ENCODE data around the gene AP2B1.

The AP2B1 gene

DNA sequence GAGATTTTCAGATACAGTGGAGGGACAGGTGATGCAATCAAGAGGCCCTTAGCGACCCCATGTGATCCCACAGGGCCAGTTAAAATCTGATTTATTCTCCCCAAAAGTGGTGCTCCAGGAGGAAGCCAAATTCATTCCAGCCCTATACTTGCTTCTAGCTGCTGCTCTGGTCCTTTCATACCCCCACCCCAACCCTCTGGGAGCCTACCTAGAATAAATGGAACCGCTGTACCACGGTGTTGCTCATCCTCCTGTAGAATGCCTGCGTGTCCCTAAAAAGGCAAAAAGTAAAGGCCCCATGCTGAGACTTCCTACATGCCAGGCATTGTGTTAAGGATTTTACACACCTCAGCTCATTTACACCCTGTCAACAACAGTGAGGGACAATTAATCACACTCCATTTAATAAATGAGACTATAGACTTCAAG lies 142.3 kb downstream of the AP2B1 start:
- no peak for DNase-seq (ENCODE audit: low read depth)

DNA sequence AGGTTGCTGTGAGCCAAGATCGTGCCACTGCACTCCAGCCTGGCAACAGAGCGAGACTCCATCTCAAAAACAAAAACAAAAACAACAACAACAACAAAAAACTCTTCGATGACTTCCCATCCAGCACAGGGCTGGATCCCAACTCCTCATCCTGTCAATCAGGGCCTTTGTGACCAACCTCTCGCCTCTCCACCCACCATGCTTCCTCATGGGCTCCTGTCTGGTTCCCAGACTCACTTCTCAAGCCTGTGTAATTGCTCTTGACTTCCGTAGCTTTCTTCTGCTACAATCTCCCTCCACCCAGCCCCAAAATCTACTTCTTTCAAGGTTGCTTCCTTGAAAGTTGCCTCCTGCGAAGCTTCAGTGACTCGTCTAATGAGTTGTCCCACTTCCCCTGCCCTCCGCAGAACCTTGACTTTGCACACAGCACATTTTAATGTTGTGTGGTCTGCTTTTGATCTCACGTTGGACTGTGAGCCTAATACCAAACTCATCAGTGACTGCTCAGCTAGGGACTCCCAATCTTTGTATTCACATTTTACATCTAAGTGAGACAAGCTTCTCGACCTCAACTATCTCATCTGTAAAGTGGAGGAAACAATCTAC lies 143.4 kb downstream of the AP2B1 start:
- DNase-seq (ENCODE audit: low read depth): peak; percentile 43

DNA sequence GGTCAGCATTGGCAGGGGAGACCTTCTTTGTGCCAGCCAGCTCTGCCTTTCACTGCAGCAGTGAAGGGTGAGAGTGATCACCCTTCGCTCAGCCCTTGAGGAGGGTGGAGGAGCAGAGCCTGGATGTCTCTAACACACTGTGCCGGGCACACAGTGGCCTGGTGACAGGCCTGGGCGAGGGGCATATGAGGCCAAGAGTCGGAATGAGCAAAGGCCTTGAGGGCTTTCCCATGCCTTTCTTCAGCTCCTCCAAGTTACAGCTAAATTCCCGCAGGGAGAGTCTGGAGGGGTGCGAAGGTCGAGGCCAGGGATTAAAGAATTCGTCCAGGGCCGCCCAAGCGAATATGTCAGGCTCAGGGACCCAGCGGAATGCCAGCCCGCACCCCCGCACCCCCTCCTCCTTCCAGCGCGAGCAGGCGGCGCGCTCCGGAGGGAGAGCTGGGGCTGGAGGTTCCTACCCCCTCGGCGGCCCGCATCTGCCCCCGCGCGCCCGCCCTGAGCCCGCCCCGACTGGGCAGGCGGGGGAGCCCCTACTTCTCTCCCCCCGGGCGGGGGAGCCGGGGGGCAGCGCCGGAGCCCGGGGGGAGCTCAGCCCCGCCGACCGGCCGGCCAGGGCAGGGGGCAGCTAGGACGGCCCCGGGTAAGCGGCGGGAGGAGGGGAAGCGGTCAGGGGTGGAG lies 144.3 kb downstream of the AP2B1 start, which contains the start of gene RASL10B:
Gene RASL10B (plus strand): TSS at position 401 of the 678 bp plus-strand sequence. CDS start 3,546 bp downstream, outside the sequence.
- DNase-seq (ENCODE audit: low read depth): peak; percentile 62

DNA sequence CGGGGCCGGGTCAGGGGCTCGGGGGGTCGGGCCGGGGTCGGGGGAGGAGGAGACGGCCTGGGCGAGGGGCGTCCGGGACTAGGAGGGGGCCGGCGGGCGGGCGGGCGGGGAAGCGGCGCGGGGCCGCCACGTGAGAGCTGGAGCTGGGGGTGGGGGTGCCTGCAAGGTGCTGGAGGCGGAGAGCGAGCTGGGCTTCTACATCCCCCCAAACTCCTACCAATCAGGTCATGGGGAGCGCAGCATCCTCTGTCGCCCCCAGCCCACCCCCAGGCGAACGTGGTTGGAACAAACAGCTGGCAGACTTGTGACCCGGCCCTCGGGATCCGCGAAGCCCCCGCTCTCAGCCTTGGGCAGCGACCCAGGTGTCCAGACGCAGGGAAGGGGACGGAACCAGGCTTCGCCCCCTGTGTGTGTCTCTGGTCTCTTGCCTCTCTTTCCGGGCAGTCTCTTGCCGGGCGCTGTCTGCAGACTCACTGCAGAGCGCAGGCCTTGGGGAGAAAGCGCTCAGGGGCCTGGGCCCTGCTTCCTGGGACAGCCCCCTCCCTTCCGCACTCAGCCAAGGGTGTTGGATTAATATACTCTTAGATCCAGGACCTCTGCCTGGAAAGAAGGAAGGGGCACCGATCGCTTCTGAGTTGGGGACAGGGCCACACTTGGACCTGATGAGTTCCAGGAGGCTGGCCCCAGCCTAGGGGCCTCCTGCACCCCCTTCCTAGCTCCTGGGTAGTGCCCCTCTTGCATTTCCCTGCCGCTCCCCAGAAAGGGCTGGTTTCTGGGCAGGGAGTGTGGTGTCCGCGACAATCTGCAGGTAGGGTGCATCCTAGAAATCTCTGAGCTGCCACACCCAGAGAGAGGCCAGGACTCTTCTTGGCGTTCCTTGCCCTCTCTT lies 145.0 kb downstream of the AP2B1 start:
- DNase-seq (ENCODE audit: low read depth): no peak

DNA sequence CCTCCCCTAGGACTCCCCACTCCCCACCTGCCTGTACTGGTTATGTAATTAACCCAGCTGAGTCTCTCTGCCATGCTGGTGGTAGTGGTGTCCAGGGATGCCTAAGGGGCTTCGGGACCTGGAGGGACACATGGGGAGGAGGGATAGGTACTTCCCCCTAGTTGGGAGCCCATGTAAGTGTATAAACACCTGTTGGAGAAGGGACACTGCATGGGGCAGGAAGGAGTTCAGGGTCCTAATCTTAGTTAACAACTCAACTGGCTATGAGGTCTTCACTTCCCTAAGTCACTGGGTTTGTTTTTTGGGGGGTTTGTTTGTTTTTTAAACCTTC lies 145.6 kb downstream of the AP2B1 start:
- DNase-seq (ENCODE audit: low read depth): no peak

DNA sequence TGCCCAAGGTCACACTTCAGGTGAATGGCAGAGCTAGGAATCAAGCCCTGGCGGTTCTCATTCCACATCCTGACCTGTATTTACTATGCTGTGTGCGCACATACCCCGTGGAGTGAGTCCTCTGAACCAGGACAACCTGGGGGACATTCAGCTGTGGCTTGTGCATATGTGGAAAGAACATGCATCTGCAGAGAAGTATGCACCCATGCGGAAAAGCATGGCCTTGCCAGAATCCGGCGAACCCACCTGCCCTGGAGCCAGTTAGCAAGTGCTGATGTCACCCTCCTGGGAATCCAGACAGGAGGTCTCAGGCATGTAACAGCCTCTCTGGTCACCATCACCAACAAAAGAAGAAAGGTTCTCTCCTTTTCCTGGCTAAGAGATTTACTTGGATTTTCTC lies 146.2 kb downstream of the AP2B1 start:
- no peak for DNase-seq (ENCODE audit: low read depth)

DNA sequence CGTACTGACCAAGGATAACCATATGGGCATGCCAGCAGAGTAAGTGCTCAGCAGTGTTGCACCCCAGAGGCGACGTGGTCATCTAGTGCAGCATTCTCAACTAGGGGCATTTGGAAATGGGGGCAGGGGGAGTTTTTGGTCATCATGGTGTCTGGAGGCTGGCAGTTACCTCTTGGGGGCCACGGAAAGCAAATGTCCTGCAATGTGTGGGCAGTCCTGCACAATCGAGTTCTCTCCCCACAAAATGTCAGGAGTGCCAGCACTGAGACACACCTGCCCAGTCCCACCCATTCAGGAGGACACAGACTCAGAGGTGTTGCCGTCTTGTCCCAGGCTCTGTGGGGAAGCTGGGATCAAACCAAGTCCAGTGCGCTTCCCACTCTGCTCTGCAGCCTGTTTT lies 147.3 kb downstream of the AP2B1 start:
- DNase-seq (ENCODE audit: low read depth): no peak

DNA sequence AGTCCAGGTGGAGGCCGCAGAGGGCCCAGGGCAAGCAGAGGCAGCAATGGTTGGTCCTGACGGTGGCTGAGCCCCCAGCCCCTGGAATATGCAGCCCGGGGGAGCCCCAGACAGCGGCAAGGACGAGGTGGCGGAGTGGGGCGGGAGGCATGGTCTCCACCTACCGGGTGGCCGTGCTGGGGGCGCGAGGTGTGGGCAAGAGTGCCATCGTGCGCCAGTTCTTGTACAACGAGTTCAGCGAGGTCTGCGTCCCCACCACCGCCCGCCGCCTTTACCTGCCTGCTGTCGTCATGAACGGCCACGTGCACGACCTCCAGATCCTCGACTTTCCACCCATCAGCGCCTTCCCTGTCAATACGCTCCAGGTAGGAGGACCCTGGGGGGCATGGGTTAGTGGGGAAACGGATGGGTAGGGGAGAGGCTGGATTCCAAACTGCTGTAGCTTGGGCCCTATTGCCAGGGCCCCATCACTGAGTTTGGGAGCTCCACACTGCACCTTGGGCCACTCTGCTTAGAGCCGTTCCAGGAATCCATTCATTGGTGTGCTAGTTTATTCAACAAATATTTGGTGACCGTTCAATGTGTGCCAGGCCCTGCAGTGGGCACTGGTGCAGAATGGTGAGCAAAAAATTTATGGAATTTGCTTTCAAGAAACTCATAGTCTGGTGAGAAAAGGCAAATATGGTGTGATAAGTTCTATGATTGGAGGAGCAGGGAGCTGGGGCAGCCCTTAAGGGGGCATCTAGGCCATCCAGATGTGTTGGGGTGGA lies 148.1 kb downstream of the AP2B1 start:
- DNase-seq (ENCODE audit: low read depth): no peak

DNA sequence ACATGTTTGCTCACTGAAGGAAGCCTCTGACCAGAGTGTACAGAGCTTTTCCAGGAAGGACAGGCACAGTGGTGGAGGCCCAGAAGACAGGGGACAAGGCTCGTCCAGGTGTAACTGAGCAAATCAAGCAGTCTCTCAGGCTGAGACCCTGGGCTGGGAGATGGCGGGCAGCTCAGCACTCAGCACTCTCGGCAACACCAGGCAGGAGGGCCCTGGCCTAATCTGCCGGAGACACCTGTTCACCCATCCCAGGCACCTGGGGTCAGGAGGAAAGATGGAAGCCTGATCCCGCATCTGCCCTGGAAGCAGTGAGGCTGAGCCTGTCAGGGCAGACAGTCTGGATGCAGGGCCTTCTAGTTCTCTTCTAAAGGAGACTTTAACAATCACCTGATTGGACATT lies 149.1 kb downstream of the AP2B1 start:
- no peak for DNase-seq (ENCODE audit: low read depth)

DNA sequence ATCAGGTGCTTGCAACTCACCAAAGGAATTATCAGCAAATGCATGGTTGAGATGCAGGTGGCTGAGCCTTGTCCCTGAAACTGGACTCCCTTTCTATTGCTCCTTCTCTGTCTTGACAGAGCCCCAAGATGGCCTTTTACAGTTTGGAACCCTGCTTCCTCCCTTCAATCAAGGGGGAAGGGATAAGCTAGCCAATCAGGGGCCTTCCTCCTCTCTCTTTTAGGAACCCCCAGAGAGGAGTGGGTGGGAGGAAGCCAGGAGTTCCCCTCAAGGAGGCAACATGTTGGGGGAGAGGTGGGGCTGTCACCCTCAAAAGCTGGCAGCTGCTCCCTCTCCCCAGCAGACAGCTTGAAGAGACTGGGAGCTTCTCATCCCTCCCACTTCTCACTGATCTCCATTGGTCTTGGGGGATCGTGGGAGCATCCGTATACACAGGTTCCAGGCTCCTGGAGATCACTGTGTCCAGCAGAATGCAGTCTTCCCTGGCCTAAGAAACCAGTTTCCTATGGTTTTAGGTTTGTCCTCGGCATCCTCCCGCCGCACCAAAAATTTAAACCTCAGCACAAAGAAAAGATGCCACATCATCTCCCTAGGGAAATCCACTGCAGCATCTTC lies 151.5 kb downstream of the AP2B1 start:
- DNase-seq (ENCODE audit: low read depth): no peak

DNA sequence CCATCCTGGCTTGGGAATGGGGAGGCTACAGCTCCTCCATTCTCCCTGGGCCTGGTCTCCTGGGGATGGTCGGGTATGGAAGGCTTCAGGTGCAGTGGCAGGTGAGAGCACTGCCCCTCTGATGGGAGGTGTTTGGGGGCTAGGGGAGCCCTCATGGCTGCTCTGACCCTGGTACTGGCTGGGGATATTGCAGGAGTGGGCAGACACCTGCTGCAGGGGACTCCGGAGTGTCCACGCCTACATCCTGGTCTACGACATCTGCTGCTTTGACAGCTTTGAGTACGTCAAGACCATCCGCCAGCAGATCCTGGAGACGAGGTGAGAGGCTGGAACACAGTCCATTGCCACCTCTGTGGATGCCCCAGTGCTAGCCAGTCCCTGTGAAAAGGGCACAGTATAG lies 153.1 kb downstream of the AP2B1 start:
- no peak for DNase-seq (ENCODE audit: low read depth)

DNA sequence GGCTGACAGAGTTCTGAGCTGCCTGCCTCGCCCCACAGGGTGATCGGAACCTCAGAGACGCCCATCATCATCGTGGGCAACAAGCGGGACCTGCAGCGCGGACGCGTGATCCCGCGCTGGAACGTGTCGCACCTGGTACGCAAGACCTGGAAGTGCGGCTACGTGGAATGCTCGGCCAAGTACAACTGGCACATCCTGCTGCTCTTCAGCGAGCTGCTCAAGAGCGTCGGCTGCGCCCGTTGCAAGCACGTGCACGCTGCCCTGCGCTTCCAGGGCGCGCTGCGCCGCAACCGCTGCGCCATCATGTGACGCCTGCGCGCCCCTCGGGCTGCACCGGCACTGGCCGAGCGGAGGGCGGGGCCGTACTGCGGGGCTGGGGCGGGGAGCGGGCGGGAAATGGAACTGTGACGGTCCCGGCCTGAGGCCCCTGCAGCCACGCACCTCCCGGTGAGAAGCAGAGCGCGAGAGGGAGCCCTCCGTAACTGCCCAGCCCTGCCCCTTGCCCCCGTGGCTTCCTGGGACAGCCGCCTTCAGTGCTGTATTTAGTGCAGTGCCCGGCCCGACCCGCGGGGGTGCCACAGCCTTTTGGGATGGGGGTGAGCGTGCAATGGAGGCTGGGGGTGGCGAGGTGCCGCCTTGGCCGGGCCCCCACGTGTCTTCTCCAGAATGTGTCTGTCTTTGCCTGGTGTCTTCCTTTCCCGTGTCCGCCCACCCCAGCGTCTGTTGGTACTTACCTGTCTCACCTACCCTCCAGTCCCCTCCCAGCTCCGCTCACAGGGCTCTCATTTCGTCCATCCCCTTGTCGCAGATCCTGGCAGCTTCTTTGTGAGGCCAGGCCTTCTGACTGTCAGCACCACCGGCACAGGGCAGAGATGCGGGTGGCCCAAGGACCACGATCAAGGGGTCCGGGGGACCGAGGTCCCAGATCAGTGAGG lies 154.1 kb downstream of the AP2B1 start:
- no peak for DNase-seq (ENCODE audit: low read depth)

DNA sequence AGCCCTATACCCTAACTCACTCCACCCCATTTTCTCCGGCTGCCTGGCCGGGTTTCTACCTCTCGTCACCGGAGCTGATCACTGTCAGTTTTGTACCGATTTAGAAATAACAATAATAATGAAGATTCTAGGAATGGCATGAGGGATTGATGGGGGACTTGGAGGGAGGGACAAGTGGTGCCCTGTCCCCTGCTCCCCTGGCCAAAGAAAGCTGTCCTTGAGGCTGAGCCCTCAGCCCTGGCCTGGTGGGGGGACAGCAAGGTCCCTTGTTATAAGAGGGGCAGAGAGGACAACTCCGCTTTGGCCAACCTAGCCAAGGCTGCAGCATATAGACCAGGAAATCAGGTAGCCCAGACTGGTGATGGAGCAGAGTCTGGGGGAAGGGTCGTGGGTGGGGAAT lies 155.4 kb downstream of the AP2B1 start:
- no peak for DNase-seq (ENCODE audit: low read depth)

DNA sequence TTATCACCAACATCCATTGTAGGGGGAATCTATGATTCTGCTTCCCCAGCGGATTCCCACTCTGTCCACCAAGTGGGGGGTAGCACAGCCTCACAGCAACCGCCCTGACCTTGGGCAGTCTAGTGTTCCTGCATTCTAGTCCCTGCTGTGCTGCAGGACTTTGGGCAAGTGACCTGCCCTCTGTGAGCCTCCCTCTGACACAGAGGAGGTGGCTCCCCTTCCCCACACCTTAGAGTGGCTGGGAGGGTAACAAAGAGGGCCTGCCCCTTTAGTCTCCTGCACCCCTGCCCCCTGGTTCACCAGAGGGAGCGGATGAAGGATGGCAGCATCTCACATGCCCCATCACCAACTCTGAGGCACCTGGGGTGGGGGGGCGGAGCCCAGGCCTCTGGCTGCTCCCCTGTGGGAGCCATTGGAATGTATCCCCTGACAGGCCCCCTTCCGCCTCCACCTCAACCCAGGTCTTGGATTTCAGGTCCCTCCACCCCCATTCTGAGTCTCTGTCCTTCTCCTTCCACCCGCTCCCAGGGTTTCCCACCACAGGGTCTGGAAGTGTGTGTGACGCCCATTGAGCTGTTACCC lies 155.9 kb downstream of the AP2B1 start:
- no peak for DNase-seq (ENCODE audit: low read depth)

DNA sequence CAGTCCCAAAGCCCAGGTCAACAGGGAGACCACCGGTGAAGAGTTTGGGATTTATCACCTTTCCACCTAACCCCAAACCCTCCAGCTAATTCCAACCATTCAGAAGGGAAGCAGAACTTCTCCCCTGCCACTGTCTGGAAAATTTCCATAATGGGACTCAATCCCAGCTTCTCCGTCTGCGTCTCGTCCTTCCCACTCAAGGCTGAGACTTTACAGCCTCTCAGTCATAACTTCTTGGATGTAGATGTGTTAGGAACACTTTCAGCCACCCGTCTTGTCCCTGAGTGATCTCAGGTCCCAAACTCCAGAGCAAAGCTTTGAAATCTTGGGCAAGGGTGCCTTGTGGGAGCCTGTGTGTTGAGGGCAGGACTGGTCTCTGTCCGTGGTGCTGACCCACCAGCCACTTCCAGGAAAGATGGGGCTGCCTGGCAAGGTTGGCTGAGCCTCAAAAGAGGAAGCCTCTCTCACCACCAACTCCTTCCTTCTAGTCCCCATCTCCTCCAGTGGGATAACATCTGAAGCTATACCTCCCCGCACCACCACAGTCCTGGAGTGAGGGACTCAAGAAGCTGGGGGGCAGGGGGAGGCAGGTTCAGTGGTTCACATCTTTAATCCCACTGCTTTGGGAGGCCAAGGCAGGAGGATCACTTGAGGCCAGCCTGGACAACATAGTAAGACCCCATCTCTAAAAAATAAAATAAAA lies 156.7 kb downstream of the AP2B1 start:
- peak; percentile 66 for DNase-seq (ENCODE audit: low read depth)

DNA sequence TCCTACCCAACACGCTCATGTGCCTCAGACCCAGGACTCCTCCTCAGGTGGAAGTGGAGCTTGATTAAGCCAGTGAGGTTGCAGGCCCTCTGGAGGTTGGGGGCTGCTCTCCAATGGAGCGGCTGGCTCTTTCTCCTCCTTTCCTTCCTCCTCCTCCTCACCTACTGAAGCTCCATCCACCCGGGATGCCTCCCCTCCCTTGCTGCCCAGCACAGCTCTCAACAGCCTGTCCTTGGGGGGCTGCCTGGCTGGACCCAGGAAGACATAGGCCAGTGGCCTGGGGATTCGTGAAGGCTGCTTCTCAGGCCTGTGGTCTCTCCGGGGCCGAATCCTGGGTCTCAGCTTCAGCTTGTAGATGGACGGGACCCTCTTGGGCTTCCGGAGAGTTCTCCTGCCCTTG lies 157.7 kb downstream of the AP2B1 start:
- no peak for DNase-seq (ENCODE audit: low read depth)

DNA sequence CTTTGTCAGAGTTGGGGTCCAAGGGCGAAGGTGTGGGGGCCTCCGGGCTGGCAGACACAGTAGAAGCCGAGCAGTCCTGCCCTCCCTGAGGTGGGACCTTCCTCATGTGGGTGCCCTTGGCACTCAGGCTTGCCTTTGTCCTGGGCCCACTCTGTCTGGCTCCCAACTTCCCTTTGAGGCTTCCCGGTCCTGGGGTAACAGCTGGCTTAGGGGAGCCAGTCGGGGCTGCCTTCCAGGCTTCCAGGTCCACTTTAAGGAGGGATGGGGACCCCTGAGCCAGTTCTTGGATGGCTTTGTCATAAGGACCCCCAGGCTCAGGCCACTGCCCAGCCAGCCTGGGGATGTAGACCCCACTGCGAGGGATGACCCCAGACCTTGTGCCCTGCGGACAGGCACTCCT lies 158.1 kb downstream of the AP2B1 start:
- DNase-seq (ENCODE audit: low read depth): no peak

DNA sequence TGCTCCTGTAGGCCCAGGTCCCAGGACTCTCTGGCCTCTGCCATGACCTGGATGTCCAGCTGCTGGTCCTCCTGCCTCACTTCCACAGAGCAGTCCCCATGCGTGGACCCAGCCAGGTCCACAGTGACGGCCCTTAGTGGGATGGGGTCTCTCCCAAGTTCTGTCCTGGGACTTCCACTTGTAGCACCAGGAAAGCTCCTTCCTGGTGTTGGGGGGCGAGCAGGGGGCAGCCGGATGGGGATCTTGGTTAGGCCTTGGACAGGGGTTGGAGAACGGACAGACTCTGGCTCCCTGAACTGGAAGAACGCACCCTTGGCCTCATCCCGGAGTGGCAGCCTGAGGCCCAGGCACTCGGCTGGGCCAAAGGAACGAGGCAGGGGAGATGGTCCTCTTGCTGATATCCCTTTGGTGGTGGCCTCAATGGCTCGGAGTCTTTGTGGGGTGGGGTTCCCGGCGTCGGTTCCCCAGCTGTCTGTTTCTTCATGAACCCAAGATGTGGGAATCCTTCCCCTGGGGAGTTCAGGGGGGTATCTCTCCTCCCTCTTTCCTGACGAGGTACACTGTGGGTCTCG lies 158.7 kb downstream of the AP2B1 start:
- no peak for DNase-seq (ENCODE audit: low read depth)

DNA sequence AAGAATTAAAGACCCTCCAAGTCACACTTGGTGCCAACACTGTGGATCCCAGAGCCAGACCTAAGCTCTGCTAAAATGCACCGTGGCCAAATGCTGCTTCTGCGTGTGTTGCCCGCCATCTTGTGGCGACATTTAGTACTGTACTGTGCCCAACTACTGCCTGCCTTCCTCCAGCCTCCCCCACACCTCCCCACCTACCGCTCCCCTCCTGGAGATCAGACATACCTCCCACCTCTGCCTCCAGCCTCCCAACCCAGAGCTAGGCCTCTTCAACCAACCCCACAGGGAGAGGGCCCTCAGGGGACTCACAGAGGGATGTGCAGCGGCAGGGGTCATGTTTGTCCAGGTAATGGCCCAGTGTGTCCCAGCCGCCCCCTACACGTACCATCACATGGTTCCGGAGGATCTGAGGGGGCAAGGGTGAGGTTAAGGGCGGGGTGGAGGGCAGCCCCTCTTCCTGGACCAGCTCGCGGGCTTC lies 160.5 kb downstream of the AP2B1 start:
- peak; percentile 78 for DNase-seq (ENCODE audit: low read depth)
